ENCODE data around the gene UBE3D. TPM values are rescaled to one million over a fixed set of nuclear protein-coding genes. Genes with fewer than 3 reads are reported as not detected.

UBE3D gene
- total and polyA plus RNA-seq, 11 donors = 2.0 to 5.3 (median 2.9) TPM

DNA sequence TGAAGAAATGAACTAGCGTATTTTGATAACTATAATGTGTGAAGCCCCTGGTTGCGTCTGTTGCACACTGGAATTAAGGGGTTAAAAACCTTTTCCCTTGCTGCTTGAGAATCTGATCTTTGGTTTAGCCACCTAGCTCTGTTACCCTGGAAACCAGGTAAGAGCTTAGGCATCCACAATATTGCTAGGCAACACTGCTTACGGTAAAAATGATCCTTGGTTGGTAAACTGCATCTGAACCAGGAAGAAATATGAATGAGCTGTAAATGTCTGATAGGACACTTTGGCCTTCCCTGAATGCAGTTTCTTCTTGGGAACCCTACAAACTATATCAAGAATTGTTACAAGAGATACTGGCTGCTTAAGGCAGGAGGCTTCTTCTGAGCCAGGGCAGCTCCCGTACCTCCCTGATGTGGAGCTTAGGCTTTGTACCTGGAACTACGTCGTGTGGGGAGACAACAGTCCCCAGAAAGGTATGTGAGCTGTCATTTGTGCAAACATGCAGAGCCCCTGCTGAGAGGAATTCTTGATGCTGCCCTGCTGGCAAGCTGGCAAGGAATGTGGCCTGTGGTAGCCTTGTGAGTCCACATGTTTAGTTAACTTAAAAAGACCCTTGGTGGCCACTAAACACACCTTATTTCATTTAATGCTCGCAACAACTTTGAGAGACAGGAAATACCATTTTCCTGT lies 18.4 kb downstream of the UBE3D start:
- peaks cover 0 to 5% (median 0%) of the 10 kb centered on the region in 9 donors for H3K36me3 ChIP-seq
- TF ChIP-seq, protein P1, sequence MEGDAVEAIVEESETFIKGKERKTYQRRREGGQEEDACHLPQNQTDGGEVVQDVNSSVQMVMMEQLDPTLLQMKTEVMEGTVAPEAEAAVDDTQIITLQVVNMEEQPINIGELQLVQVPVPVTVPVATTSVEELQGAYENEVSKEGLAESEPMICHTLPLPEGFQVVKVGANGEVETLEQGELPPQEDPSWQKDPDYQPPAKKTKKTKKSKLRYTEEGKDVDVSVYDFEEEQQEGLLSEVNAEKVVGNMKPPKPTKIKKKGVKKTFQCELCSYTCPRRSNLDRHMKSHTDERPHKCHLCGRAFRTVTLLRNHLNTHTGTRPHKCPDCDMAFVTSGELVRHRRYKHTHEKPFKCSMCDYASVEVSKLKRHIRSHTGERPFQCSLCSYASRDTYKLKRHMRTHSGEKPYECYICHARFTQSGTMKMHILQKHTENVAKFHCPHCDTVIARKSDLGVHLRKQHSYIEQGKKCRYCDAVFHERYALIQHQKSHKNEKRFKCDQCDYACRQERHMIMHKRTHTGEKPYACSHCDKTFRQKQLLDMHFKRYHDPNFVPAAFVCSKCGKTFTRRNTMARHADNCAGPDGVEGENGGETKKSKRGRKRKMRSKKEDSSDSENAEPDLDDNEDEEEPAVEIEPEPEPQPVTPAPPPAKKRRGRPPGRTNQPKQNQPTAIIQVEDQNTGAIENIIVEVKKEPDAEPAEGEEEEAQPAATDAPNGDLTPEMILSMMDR (IDR thresholded peaks at IDR 0.05) = no peak
- no peak for TF ChIP-seq POLR2A (IDR thresholded peaks at IDR 0.05)
- no peak overlapping the region for H3K4me3 ChIP-seq
- 86 to 88% (median 87%) methylated on average over 7 of the region's 7 CpGs for WGBS, 4 donors
- no peaks in the 10 kb centered on the region for H3K9me3 ChIP-seq
- no peaks in the 10 kb centered on the region for H3K27me3 ChIP-seq
- no peak for ATAC-seq
- no peak for DNase-seq
- no peak overlapping the region for H3K27ac ChIP-seq
- intact Hi-C loops (cut with DNase I) = no loop called here
- H3K4me1 ChIP-seq = peaks cover 0 to 6% (median 0%) of the 10 kb centered on the region in 12 donors

DNA sequence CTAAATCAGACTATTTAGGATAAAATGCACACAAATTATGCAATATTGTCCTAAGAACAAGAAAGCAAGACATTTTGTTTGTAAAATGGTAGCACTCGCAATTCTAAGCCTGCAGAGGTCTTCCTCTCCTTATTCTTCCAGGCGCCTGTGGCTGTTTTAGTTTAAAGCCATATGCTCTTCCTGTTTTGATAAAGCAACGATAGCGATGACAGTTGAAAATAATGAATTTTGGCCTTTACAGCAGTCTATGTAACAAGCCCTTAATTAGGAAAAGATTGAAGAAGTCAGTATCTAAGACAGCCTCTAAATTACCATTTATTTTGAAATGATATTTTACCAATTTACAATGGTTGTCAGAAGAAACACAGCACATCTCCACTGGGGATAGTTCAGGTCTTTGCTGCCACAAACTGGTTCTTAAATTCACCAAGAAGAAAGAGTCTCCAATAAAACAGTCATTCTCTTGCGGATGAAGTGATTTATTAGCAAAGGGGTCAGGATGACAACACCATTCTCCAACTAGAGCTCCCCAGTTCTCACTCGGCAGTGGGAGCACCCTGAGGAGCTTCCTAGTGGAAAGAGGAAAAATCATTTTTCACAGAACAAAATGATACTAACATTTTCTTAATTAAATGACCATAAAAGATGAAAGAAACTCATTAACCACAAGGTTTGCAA lies 21.4 kb downstream of the UBE3D start:
- Histone ChIP-seq H3K27me3 (no peaks in the 10 kb centered on the region), H3K36me3 (peaks cover 0 to 5% (median 0%) of the 10 kb centered on the region in 9 donors), H3K9me3 (no peaks in the 10 kb centered on the region), H3K27ac (no peak overlapping the region), H3K4me3 (no peak overlapping the region), H3K4me1 (peaks cover 0 to 6% (median 0%) of the 10 kb centered on the region in 12 donors)
- TF ChIP-seq, protein P1 (IDR thresholded peaks at IDR 0.05) = no peak
- TF ChIP-seq POLR2A (IDR thresholded peaks at IDR 0.05) = no peak
- WGBS, 4 donors = 80 to 88% (median 84%) methylated on average over 6 of the region's 6 CpGs
- ATAC-seq (no peak), DNase-seq (no peak)
- intact Hi-C loops (cut with DNase I) = no loop called here

DNA sequence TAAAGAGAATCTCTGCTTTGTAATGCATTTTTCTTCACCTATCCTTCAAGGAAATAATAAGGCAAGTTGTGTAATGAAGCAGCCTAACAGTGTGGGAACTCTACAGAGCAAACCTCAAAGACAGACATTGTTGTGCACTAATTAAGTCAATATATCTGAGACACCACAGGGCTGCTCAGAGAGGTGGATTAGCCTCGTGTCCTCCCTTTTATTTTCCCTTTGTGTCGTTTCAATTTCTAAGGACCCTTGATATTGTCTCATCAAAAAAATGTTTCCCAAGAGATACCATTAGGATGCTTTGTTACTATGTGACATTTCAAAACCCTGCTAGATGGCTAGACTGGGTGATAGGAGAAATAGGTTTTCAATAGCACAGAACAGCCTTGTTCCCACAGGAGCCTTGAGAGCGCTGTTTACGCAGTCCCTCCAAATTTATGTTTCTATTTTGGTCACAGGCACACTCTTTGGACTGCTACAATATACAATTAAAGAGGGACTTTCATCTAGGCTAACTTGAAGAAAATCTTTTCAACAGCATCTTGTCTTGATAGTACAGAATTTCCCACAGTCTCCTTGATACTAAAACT lies 23.1 kb downstream of the UBE3D start:
- TF ChIP-seq, protein P1 (IDR thresholded peaks at IDR 0.05) = no peak
- TF ChIP-seq POLR2A (IDR thresholded peaks at IDR 0.05) = no peak
- no peak overlapping the region for H3K4me3 ChIP-seq
- peaks cover 0 to 5% (median 0%) of the 10 kb centered on the region in 9 donors for H3K36me3 ChIP-seq
- peaks cover 0 to 6% (median 0%) of the 10 kb centered on the region in 12 donors for H3K4me1 ChIP-seq
- no peak overlapping the region for H3K27ac ChIP-seq
- 43 to 53% (median 50%) methylated on average over 4 of the region's 4 CpGs for WGBS, 4 donors
- no peaks in the 10 kb centered on the region for H3K27me3 ChIP-seq
- peak; percentile 61 to 74 (median 66) for ATAC-seq
- intact Hi-C loops (cut with DNase I) = no loop called here
- no peaks in the 10 kb centered on the region for H3K9me3 ChIP-seq
- no peak for DNase-seq

DNA sequence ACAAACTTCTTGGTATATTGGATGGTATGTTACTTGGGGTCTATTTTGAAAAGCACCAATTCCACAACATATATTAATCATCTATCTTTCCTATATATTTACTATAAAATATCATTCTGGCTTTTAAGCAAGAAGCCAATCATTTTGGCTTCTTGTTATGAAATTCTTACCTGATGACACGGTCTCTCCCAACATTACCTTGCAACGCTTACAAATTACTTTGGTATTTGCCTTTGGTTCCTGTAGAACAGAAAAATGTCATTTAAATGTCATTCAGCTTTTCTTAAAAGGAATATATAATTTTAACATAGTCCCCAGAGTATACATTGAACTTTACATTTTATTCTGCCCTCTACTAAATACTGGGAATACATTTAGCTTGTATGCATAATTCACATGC lies 27.4 kb downstream of the UBE3D start:
- no peak overlapping the region for H3K27ac ChIP-seq
- no peaks in the 10 kb centered on the region for H3K36me3 ChIP-seq
- no peak for TF ChIP-seq POLR2A (IDR thresholded peaks at IDR 0.05)
- TF ChIP-seq, protein P1 (IDR thresholded peaks at IDR 0.05) = no peak
- WGBS, 4 donors = 97 to 100% (median 98%) methylated on average over 2 of the region's 2 CpGs
- DNase-seq = no peak
- H3K4me1 ChIP-seq = peaks cover 0 to 6% (median 0%) of the 10 kb centered on the region in 12 donors
- no peak for ATAC-seq
- H3K4me3 ChIP-seq = no peak overlapping the region
- intact Hi-C loops (cut with DNase I) = no loop called here
- no peaks in the 10 kb centered on the region for H3K9me3 ChIP-seq
- H3K27me3 ChIP-seq = no peaks in the 10 kb centered on the region

Data from heart left ventricle (tissue), 16 donors.